HepG2 (cell line): Measurements from ENCODE around the gene UBE2QL1. TPM values are rescaled to one million over a fixed set of nuclear protein-coding genes. Genes with fewer than 3 reads are reported as not detected.
A peak's percentile ranks its signal among the peaks of the same experiment; 100 is the strongest.

ENCODE experiments used
- ATAC-seq: fragments of 200-7000 bp; cut with Tn5 transposase; 3 replicates; pipeline ENCODE4 v1.9.1; 2020; ENCODE audit warnings: mild to moderate bottlenecking, moderate library complexity
- BruUV-seq: library from RNA; stranded (reverse); fragments of 400-500 nt; replicated peaks from 2 replicates; lab custom pipeline; 2021; lab: Mats Ljungman, UMichigan
- CTCF ChIA-PET: fragments of 300-600 bp; formaldehyde crosslinking; extraction: SDS; loops from one replicate; lab custom pipeline; 2021; ENCODE audit warnings: low total read pairs, inconsistent platforms, low intra/inter-chr PET ratio; lab: Yijun Ruan, JAX
- POLR2A ChIA-PET: fragments of 350-600 bp; sonication (Branson Sonifier 250); formaldehyde crosslinking; loops from one replicate; lab custom pipeline; 2020; ENCODE audit warnings: antibody characterized with exemption, inconsistent platforms; lab: Yijun Ruan, JAX
- DNase-seq: peaks from one replicate; pipeline ENCODE4 v3.0.0-alpha.2; 2015; ENCODE audit warnings: low spot score
- FAIRE-seq: peaks from 3 replicates; lab custom pipeline; 2011; peaks lifted over from hg19 to GRCh38; lab: Jason Lieb, UNC
- H2AFZ ChIP-seq: one replicate; pipeline ENCODE4 v1.6.1; 2011; ENCODE audit warnings: low read length, inconsistent platforms
- H3K27ac ChIP-seq: fragments of 300-600 bp; 3 replicates; pipeline ENCODE4 v1.8.0; 2011; ENCODE audit warnings: mixed run types, mild to moderate bottlenecking, mixed read lengths, low read length, inconsistent platforms; ENCODE audit not compliant: insufficient read depth; ENCODE audit errors: extremely low read length
- H3K27me3 ChIP-seq, 2 experiments: fragments of 200-600 bp in 1 of 2; 2 replicates in 1 of 2; 3 replicates in 1 of 2; pipeline versions ENCODE4 v1.6.0 to v1.8.0; 2011; ENCODE audit warnings: low read length in 2 of 2, mild to moderate bottlenecking in 2 of 2, moderate library complexity in 2 of 2, inconsistent platforms in 1 of 2; ENCODE audit not compliant: insufficient read depth in 2 of 2, control insufficient read depth in 1 of 2
- H3K36me3 ChIP-seq, 2 experiments: fragments of 200-600 bp in 1 of 2; replicated peaks in 1 of 2; 2 replicates in 1 of 2; 3 replicates in 1 of 2; pipeline versions ENCODE4 v1.5.1 to v1.8.0; 2011; ENCODE audit warnings: low read length in 2 of 2, inconsistent platforms in 1 of 2; ENCODE audit not compliant: insufficient read depth in 2 of 2, control insufficient read depth in 1 of 2
- H3K4me1 ChIP-seq: 2 replicates; pipeline ENCODE4 v1.5.1; 2012; ENCODE audit warnings: low read length, inconsistent platforms; ENCODE audit not compliant: insufficient read depth
- H3K4me2 ChIP-seq: 2 replicates; pipeline ENCODE4 v1.6.0; 2011; ENCODE audit warnings: low read depth, low read length, inconsistent platforms
- H3K4me3 ChIP-seq, 3 experiments: fragments of 200-600 bp in 1 of 3; sonication (generic), shearing (Covaris generic) in 1 of 3; replicated peaks in 1 of 3; 2 replicates each; pipeline ENCODE4 v1.5.1; 2011 to 2016; ENCODE audit warnings: low read length in 3 of 3, inconsistent platforms in 2 of 3, low read depth in 2 of 3, mild to moderate bottlenecking in 2 of 3, control low read depth in 1 of 3, mixed read lengths in 1 of 3; ENCODE audit not compliant: insufficient read depth in 1 of 3
- H3K79me2 ChIP-seq: one replicate; pipeline ENCODE4 v1.6.1; 2011; ENCODE audit warnings: low read length, inconsistent platforms; ENCODE audit not compliant: insufficient read depth
- H3K9ac ChIP-seq: 2 replicates; pipeline ENCODE4 v1.6.0; 2011; ENCODE audit warnings: mild to moderate bottlenecking, low read depth, low read length, inconsistent platforms; ENCODE audit not compliant: insufficient read depth
- H3K9me3 ChIP-seq: 2 replicates; pipeline ENCODE4 v1.5.1; 2012; ENCODE audit warnings: mild to moderate bottlenecking, low read length
- H4K20me1 ChIP-seq: 2 replicates; pipeline ENCODE4 v1.6.0; 2011; ENCODE audit warnings: inconsistent platforms, mild to moderate bottlenecking, low read length, moderate library complexity; ENCODE audit not compliant: insufficient read depth
- ARHGAP35 ChIP-seq: sonication (generic); formaldehyde crosslinking; IDR thresholded peaks from 2 replicates; pipeline ENCODE4 v1.9.0; 2022; ENCODE audit warnings: mild to moderate bottlenecking, inconsistent platforms, moderate library complexity, missing genetic modification reagents, borderline replicate concordance
- RAD21 ChIP-seq: fragments of 450-650 bp; formaldehyde crosslinking; IDR thresholded peaks from 2 replicates; pipeline ENCODE4 v1.5.0; 2020; ENCODE audit warnings: mild to moderate bottlenecking
- SMC3 ChIP-seq: IDR thresholded peaks from 2 replicates; pipeline ENCODE4 v1.6.1; 2011; ENCODE audit warnings: low read length, improper control_type of control experiment
- STAG1 ChIP-seq: sonication (generic); formaldehyde crosslinking; IDR thresholded peaks from 2 replicates; pipeline ENCODE4 v1.4.0; 2020; ENCODE audit warnings: missing genetic modification reagents
- ZC3H13 ChIP-seq: sonication (generic); formaldehyde crosslinking; IDR thresholded peaks from 2 replicates; pipeline ENCODE4 v1.8.1; 2023; ENCODE audit warnings: mild to moderate bottlenecking, missing genetic modification reagents, moderate library complexity
- ZNF251 ChIP-seq: sonication (generic); formaldehyde crosslinking; IDR thresholded peaks from 2 replicates; pipeline ENCODE4 v1.9.0; 2021; ENCODE audit warnings: mild to moderate bottlenecking, missing genetic modification reagents
- ZNF562 ChIP-seq: sonication (generic); formaldehyde crosslinking; IDR thresholded peaks from 2 replicates; pipeline ENCODE4 v1.8.0; 2022; ENCODE audit warnings: missing genetic modification reagents, borderline replicate concordance
- WGBS: methylation state at CpG from one replicate; pipeline ENCODE4 v1.1.6; 2017; ENCODE audit warnings: low lambda C conversion rate; 5-methylcytosine and 5-hydroxymethylcytosine counted together
- in situ Hi-C: cut with HindIII; loops from 2 replicates; pipeline ENCODE4 v1.10.0; 2017; ENCODE audit warnings: low pct_unique_long_range_greater_than_20kb; ENCODE audit not compliant: extremely low pct_ligation_motif_present
- intact Hi-C: fragments of 100-400 bp; cut with micrococcal nuclease; formaldehyde crosslinking; loops from one replicate; pipeline ENCODE4 v1.10.0; 2022; ENCODE audit not compliant: unreplicated experiment
- polyA plus RNA-seq, 8 experiments: library from polyadenylated mRNA; depleted of rRNA in 3 of 8; stranded (reverse) in 7 of 8; unstranded in 1 of 8; fragments of >200 nt; fragmentation: Illumina TruSeq in 4 of 8; extraction: Trizol in 4 of 8; gene quantifications; 2 replicates each; pipeline versions ENCODE4 v1.2.1 to v1.2.3, GENCODE V29; 2011 to 2016; ENCODE audit warnings: low read depth in 4 of 8, missing spikeins in 1 of 8, mixed read lengths in 1 of 8; ENCODE audit not compliant: insufficient read depth in 1 of 8
- total RNA-seq, 5 experiments: library from RNA; depleted of rRNA; stranded (reverse); fragments of >200 nt; fragmentation: Illumina TruSeq; extraction: Trizol; gene quantifications; 2 replicates each; pipeline ENCODE4 v1.2.3, GENCODE V29; 2016; ENCODE audit warnings: low read depth in 1 of 5
- TF ChIP-seq, protein P1 (sequence below): sonication (generic); formaldehyde crosslinking; IDR thresholded peaks from 2 replicates; pipeline ENCODE4 v1.5.0; 2020; ENCODE audit warnings: mild to moderate bottlenecking, missing genetic modification reagents, moderate library complexity
- TF ChIP-seq, protein P2 (sequence below): sonication (generic); formaldehyde crosslinking; IDR thresholded peaks from 2 replicates; pipeline ENCODE4 v1.5.1; 2020; ENCODE audit warnings: mild to moderate bottlenecking, missing genetic modification reagents, borderline replicate concordance

UBE2QL1 gene
- total and polyA plus RNA-seq, 2 of the 13 experiments (the other 11 are each of a cell fraction or from before 2014, with no cell fraction given), result not detected

DNA sequence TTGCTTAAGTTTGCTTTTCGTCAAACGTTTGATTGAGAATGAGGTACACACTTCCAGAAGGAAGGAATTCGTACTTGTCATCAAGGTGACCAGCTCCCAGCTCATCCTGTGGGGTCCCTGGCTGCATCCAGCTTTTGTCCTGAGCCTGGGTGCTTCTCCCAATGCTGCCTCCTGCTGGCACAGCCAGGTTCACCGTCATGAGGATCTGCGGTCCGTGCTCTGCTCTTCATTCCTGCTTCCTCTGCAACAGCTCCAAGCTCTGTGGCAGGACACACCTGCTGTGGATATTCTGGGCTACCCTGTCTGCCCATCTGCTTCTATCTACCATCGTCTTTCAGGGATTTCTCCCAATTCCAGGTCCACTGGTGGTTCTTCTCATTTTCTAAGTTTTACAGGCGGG is 13.3 kb upstream of the UBE2QL1 start:
- intact Hi-C loops, result loop anchor here (1.0 to 10.0 kb wide), 2 partner anchors 143 to 551 kb away; no protein-coding TSS in a partner anchor
- no TSS peak for BruUV-seq

More for the DNA sequence above, 13.3 kb upstream of the UBE2QL1 start:
- CTCF ChIA-PET, result interaction anchor here (1.4 kb wide), 1 partner anchor 943 kb away, joined by 3 read pairs; no protein-coding TSS in a partner anchor
- H3K9ac ChIP-seq, result no peak overlapping the region
- 2% methylated on average over 8 of the region's 8 CpGs for WGBS
- H3K27me3 ChIP-seq, result peaks cover 1 to 10% of the 10 kb centered on the region in 2 experiments; a peak in 4 of 5 replicates
- no peak overlapping the region for H3K4me3 ChIP-seq
- TF ChIP-seq SMC3 (peak; percentile 56), ZC3H13 (CRISPR knock-in tag) (no peak), ZNF562 (no peak), ARHGAP35 (CRISPR knock-in tag) (no peak), STAG1 (CRISPR knock-in tag) (peak; percentile 74), RAD21 (0 out of 2 replicates have a peak, but pooled peaks have one; percentile 25), ZNF251 (CRISPR knock-in tag) (no peak)
- TF ChIP-seq, protein P1, sequence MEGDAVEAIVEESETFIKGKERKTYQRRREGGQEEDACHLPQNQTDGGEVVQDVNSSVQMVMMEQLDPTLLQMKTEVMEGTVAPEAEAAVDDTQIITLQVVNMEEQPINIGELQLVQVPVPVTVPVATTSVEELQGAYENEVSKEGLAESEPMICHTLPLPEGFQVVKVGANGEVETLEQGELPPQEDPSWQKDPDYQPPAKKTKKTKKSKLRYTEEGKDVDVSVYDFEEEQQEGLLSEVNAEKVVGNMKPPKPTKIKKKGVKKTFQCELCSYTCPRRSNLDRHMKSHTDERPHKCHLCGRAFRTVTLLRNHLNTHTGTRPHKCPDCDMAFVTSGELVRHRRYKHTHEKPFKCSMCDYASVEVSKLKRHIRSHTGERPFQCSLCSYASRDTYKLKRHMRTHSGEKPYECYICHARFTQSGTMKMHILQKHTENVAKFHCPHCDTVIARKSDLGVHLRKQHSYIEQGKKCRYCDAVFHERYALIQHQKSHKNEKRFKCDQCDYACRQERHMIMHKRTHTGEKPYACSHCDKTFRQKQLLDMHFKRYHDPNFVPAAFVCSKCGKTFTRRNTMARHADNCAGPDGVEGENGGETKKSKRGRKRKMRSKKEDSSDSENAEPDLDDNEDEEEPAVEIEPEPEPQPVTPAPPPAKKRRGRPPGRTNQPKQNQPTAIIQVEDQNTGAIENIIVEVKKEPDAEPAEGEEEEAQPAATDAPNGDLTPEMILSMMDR (CRISPR knock-in tag), result peak; percentile 73
- TF ChIP-seq, protein P2, sequence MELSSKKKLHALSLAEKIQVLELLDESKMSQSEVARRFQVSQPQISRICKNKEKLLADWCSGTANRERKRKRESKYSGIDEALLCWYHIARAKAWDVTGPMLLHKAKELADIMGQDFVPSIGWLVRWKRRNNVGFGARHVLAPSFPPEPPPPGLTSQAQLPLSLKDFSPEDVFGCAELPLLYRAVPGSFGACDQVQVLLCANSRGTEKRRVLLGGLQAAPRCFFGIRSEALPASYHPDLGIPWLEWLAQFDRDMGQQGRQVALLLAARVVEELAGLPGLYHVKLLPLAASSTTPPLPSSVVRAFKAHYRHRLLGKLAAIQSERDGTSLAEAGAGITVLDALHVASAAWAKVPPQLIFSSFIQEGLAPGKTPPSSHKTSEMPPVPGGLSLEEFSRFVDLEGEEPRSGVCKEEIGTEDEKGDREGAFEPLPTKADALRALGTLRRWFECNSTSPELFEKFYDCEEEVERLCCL (CRISPR knock-in tag), result no peak
- TF ChIP-seq, all 625 proteins: peak for 4
- ATAC-seq (peak; percentile 95), FAIRE-seq (no peak), DNase-seq (peak; percentile 19)
- H3K79me2 ChIP-seq, result no peaks in the 10 kb centered on the region
- in situ Hi-C loops, result loop anchor here (10.0 kb wide), 1 partner anchor 941 kb away; no protein-coding TSS in a partner anchor
- H2AFZ ChIP-seq, result no peak overlapping the region
- POLR2A ChIA-PET, result no interaction called here
- no peak overlapping the region for H3K27ac ChIP-seq
- no peaks in the 10 kb centered on the region for H3K4me1 ChIP-seq
- H3K4me2 ChIP-seq, result no peak overlapping the region
- H3K9me3 ChIP-seq, result no peaks in the 10 kb centered on the region; the same call in 1 of the 2 replicates
- H4K20me1 ChIP-seq, result 0 out of 2 replicates have a peak, but pooled peaks cover 2% of the 10 kb centered on the region
- no peaks in the 10 kb centered on the region for H3K36me3 ChIP-seq
